Right forelimb (tissue), 1 donor: Measurements from ENCODE around the gene TBL2.
"Not testable (repeated sequence)": the region's sequence is repeated elsewhere in the genome, so short reads cannot be mapped to it uniquely, and the experiment has no call there.

Experiments
- DNase-seq: peaks from one replicate; pipeline ENCODE4 v3.0.0-alpha.2; 2018

TBL2 gene

GRCh38 chr7:73569042-73569608, 9.3 kb downstream of the TBL2 start:
- no peak for DNase-seq

GRCh38 chr7:73567846-73568685, 10.3 kb downstream of the TBL2 start:
- DNase-seq, result no peak

DNA sequence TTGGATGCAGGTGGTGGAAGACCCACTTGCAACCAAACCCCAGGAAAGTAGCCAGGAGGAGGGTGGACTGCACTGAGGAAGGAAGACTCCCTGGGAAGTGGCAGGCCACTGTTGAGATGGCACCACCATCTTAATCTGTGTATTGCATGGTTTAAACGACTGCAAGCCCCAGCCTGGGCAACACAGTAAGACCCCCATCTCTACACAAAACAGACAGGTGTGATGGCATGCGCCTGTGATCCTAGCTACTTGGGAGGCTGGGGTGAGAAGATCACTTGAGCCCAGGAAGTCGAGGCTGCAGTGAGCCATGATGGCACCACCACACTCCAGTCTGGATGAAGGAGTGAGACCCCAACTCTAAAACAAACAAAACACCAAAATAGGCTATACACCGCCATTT, 11.2 kb downstream of the TBL2 start:
- no peak for DNase-seq

GRCh38 chr7:73566431-73566830, 11.9 kb downstream of the TBL2 start:
- not testable (repeated sequence) for DNase-seq

DNA sequence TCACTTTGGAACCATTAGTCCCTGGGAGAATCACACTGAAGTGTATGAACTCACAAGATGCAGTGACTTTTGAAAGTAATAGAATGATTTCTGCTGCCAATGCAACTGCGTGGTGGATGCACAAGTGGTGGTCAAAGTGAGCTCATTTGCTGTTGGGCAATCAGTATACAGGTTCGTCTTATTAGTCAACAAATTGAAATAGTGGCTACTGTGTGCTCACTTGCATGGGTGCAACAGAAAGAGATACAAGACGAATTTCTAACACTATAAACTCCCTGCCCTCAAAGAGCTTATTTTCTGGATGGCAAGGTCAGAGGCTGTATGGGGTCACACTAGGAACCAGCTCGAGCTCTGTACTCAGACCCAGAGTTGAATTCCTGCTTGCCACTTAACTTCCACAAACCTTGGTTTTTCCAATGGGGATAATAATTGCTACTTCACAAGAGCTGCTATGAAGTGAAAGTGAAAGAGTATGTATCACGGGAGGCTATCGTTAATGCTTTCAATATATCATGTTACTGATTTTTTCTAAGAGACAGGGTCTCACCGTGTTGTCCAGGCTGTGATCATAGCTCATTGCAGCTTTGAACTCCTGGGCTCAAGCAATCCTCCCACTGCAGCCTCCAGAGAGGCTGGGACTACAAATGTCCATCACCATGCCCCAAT, 12.6 kb downstream of the TBL2 start:
- DNase-seq, result no peak

DNA sequence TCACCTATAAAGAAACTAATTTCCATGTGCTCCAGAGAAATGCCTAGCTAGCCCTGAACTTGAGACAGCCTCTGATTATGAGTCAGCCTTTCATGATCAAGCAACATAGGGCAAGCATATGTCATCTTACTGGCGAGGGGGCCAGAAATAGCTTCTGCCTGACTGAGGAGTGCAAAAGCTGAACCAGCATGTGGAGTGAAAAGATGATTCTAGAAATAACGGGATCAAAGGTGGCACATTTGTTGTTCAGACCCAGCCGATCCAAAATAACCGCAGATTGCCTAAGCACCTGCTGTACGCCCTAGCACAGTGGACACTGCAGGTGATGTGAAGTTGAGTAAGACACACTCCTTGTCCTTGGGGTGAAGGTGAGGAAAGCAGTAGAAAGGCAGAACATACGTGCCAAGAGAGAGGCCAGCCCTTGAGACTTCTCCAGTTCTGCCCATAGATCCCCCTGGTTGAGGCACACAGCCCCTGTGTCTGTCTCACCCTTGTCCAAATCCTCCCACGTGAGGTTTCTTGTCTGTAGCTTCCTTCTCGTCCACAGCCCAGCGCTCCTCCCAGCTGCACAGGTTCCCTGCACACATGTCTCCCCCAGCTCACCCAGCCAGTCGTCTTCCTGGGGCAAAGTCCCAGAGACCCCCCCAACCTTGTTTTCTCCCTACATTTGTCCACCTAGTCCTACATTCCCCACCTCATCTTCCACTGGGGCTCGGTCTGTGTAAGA, 18.1 kb downstream of the TBL2 start:
- no peak for DNase-seq

GRCh38 chr7:73557397-73558257, 20.8 kb downstream of the TBL2 start, which contains the start of gene BCL7B:
Gene BCL7B (minus strand): TSS chr7:73557690. CDS start chr7:73557578, 112 bp downstream.
- DNase-seq, result no peak

DNA sequence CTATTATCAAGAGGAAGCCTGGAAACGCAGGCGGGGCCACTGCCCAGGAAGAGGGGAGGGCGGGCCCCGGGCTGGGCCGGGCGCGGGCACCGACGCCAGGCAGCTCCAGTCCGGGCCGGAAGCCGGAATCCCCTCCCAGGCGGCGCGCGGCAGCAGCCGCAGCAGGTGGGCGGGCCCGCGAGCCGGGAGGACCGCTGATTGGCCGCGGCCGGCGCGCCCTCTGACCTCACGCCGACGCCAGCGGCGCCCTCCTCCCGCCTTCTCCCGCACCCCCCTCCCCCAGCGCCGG, 21.3 kb downstream of the TBL2 start:
- DNase-seq, result peak; percentile 91

DNA sequence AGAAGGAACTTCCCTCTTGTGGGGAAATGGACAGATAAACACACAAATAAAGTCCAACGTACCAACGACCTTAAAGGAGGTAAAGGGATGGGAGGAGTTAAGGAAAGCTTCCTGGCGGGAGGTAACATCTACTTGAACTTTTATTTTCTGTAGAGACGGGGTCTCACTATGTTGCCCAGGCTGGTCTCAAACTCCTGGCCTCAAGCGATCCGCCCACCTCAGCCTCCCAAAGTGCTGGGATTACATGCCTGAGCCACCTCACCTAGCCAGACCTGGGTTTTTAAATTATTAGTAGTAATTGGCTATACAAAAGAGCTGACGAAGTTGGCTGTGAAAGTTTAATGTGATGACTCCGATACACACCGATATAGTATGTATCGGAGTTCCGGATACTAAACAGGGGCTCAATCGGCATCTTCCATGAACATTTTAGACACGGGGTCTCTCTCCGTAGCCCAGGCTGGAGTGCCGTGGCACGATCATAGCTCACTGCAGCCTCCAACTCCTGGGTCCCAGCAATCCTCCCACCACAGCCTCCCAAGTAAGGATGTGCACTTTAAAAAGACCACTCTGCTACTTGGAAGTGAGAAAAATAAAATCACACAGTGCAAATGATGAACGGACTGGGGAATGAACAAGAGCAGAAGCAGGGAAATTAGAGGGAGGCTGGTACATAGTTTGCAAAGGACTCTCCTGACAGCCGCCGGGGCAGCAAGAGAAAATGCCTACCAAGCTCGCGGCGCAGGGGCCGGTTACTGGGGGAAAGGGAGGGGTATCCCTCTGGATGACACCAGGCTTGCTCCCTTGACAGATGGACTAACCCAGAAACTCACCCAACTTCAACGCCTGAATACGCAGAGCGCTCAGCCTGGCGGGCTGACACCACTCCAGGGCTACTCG, 21.9 kb downstream of the TBL2 start:
- DNase-seq, result peak; percentile 2

GRCh38 chr7:73555411-73555982, 22.9 kb downstream of the TBL2 start:
- DNase-seq, result no peak

DNA sequence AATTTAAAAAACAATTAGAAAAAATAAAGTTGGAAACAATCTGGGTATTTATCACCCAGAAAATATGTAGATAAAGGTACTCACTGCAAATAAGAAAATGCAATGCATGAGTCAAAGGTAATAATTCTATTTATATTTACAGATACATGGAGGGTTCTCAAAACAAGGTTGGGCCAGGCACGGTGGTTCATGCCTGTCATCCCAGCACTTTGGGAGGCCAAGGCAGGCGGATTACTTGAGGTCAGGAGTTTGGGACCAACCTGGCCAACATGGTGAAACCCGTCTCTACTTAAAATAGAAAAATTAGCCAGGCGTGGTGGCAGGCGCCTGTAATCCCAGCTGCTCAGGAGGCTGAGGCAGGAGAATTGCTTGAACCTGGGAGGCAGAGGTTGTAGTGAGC, 28.3 kb downstream of the TBL2 start:
- not testable (repeated sequence) for DNase-seq

GRCh38 chr7:73549176-73549575, 29.2 kb downstream of the TBL2 start:
- no peak for DNase-seq

- DNase-seq, result no peak
Measured at GRCh38 chr7:73547841-73548240, 30.5 kb downstream of the TBL2 start.

DNA sequence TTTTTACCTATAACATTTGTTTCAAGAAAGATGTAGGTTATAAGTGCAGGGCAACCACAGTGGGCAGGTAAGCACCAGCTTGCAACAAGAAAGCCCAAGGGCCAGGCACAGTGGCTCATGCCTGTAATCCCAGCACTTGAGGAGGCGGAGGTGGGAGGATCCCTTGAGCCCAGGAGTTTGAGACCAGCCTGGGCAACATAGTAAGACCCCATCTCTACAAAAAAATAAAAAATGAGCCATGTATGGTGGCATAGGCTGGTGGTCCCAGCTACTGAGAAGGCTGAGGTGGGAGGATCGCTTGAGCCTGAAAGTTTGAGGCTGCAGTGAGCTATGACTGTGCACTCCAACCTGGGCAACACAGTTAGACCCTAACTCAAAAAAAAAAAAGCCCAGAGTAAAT, 33.7 kb downstream of the TBL2 start:
- no peak for DNase-seq

DNA sequence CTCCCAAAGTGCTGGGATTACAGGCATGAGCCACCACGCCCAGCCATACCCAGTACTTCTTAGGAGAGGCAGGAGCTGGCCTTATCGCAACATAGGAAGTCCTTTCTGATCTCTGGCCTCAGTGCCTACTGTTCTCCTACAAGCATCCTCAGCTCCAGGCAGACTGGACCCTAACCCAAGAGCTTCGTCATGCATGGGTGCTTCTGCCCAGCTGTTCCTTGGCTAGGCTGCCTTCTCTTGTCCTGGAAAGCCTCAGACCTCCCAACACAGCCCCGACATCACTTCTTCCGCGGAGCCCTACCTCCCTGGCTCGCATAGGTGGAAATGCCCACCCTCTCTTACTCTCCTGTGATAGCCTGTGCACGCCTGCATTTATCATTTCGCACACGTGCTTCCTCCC, 36.7 kb downstream of the TBL2 start:
- peak; percentile 5 for DNase-seq

DNA sequence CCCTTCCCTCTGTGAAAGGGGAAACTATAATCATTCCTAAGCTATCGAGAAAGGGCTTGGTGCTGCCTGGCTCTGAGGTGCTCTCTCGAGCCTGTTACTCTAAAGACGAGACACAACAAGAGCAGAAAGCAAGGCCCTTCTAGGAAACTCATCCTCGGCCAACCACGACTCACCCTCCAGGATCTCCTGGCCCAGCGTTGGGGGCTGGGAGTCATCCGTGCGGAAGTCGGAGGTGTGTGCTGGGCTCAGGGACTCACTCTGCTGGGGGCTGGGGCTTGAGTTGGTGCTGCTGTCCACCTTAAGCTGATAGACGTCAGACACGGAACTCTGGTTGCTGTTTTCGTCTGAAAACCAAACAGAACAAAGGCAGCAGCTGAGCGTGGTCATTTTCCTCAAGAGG, 38.7 kb downstream of the TBL2 start:
- peak; percentile 29 for DNase-seq

GRCh38 chr7:73538510-73538909, 39.9 kb downstream of the TBL2 start:
- DNase-seq, result peak; percentile 12

- DNase-seq, result no peak
Measured at GRCh38 chr7:73537051-73537450, 41.3 kb downstream of the TBL2 start.

GRCh38 chr7:73536479-73536878, 41.9 kb downstream of the TBL2 start:
- peak; percentile 1 for DNase-seq

GRCh38 chr7:73535918-73536317, 42.5 kb downstream of the TBL2 start:
- DNase-seq, result peak; percentile 20

DNA sequence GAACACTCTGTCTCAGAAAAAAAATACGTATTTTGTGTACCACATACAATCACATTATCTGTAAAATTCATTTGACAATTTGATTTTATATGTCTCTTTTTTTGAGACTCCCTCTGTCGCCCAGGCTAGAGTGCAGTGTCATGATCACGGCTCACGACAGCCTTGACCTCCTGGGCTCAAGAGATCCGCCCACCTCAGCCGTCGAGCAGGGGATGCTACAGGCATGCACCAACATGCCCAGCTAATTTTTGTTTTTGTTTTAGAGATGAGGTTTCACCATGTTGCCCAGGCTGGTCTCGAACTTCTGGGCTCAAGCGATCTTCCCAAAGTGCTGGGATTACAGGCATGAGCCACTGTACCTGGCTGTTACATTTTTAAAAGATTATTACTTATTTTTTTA, 44.6 kb downstream of the TBL2 start:
- no peak for DNase-seq
